DND-41 (cell line): ENCODE data around the gene AK8.

ENCODE experiments used
- CTCF ChIP-seq: IDR thresholded peaks from 2 replicates; pipeline ENCODE4 v1.5.1; 2012; ENCODE audit warnings: borderline replicate concordance, low read length, moderate library complexity, mild to moderate bottlenecking; ENCODE audit not compliant: poor library complexity, severe bottlenecking; ENCODE audit errors: extremely low read depth
- EZH2 ChIP-seq: IDR thresholded peaks from 3 replicates; pipeline ENCODE4 v1.6.1; 2012; ENCODE audit warnings: borderline replicate concordance, low read depth, mild to moderate bottlenecking, moderate library complexity, low read length, inconsistent platforms; ENCODE audit not compliant: severe bottlenecking

- TF ChIP-seq CTCF (no peak), EZH2 (no peak)
Observed at GRCh38 chr9:132898051-132898450, 20.0 kb upstream of the AK8 start.
